Panc1 (cell line): ENCODE data around the gene DNAH7. TPM values are rescaled to one million over a fixed set of nuclear protein-coding genes. Genes with fewer than 3 reads are reported as not detected.

Experiments
- ATAC-seq: fragments of 200-7000 bp; cut with Tn5 transposase; 2 replicates; pipeline ENCODE4 v1.9.1; 2020; ENCODE audit warnings: mild to moderate bottlenecking, moderate library complexity
- BruUV-seq: library from RNA; stranded (reverse); fragments of 400-500 nt; replicated peaks from 2 replicates; lab custom pipeline; 2021; lab: Mats Ljungman, UMichigan
- CTCF ChIA-PET: fragments of 300-600 bp; sonication (Branson Sonifier 250); formaldehyde crosslinking; loops from one replicate; lab custom pipeline; 2022; ENCODE audit warnings: antibody characterized with exemption; lab: Charles Lee
- POLR2A ChIA-PET: fragments of 300-600 bp; sonication (Branson Sonifier 250); formaldehyde crosslinking; loops from one replicate; lab custom pipeline; 2022; ENCODE audit warnings: antibody characterized with exemption; lab: Charles Lee
- DNase-seq: peaks from one replicate; pipeline ENCODE4 v3.0.0-alpha.2; 2010; ENCODE audit warnings: low read depth, low spot score
- H3K27ac ChIP-seq: 2 replicates; pipeline ENCODE4 v1.5.1; 2011; ENCODE audit warnings: mild to moderate bottlenecking, low read length, inconsistent platforms
- H3K27me3 ChIP-seq: fragments of 200-500 bp; sonication (Bioruptor generic); 2 replicates; pipeline ENCODE4 v1.6.0; 2014; ENCODE audit warnings: low read length, inconsistent platforms; ENCODE audit not compliant: control insufficient read depth, insufficient read depth
- H3K36me3 ChIP-seq: fragments of 200-500 bp; sonication (Bioruptor generic); 2 replicates; pipeline ENCODE4 v1.5.1; 2014; ENCODE audit warnings: inconsistent platforms, mild to moderate bottlenecking, low read length, moderate library complexity; ENCODE audit not compliant: control insufficient read depth, insufficient read depth
- H3K4me1 ChIP-seq: 2 replicates; pipeline ENCODE4 v1.5.1; 2011; ENCODE audit warnings: inconsistent platforms, mild to moderate bottlenecking, low read length, moderate library complexity; ENCODE audit not compliant: control insufficient read depth, insufficient read depth
- H3K4me3 ChIP-seq, 2 experiments: 2 replicates each; pipeline ENCODE4 v1.5.1; 2011 to 2012; ENCODE audit warnings: low read depth in 2 of 2, low read length in 2 of 2, mild to moderate bottlenecking in 2 of 2, inconsistent platforms in 1 of 2, moderate library complexity in 1 of 2
- H3K9me3 ChIP-seq: fragments of 200-500 bp; sonication (Bioruptor generic); 2 replicates; pipeline ENCODE4 v1.5.1; 2014; ENCODE audit warnings: low read depth, mild to moderate bottlenecking, inconsistent platforms, low read length, moderate library complexity; ENCODE audit not compliant: control insufficient read depth, insufficient read depth
- CTCF ChIP-seq: fragments of 450-650 bp; IDR thresholded peaks from 2 replicates; pipeline ENCODE4 v1.5.1; 2017; ENCODE audit warnings: mild to moderate bottlenecking
- POLR2AphosphoS5 ChIP-seq: IDR thresholded peaks from 2 replicates; pipeline ENCODE4 v1.6.1; 2012; ENCODE audit warnings: mild to moderate bottlenecking, low read depth, low read length, moderate library complexity
- SIN3A ChIP-seq: IDR thresholded peaks from 2 replicates; pipeline ENCODE4 v1.6.1; 2012; ENCODE audit warnings: low read depth, mild to moderate bottlenecking, low read length, moderate library complexity, borderline replicate concordance; ENCODE audit not compliant: insufficient read depth
- TCF7L2 ChIP-seq: IDR thresholded peaks from 2 replicates; pipeline ENCODE4 v1.6.1; 2011; ENCODE audit warnings: mild to moderate bottlenecking, low read depth, low read length, inconsistent platforms
- in situ Hi-C: cut with HindIII; loops from 2 replicates; pipeline ENCODE4 v1.10.0; 2016; ENCODE audit warnings: low sequenced_read_pairs, low pct_unique_long_range_greater_than_20kb
- intact Hi-C: fragments of 100-400 bp; cut with micrococcal nuclease; formaldehyde crosslinking; loops from one replicate; pipeline ENCODE4 v1.10.0; 2022; ENCODE audit not compliant: unreplicated experiment
- total RNA-seq: library from RNA; stranded (reverse); gene quantifications from one replicate; pipeline ENCODE4 v1.2.1, GENCODE V29; 2021; ENCODE audit not compliant: unreplicated experiment
- TF ChIP-seq, protein P1 (sequence below), 2 experiments: IDR thresholded peaks; 2 replicates each; pipeline ENCODE4 v1.6.1; 2011 to 2012; ENCODE audit warnings: low read depth in 2 of 2, control low read depth in 1 of 2, low read length in 1 of 2, mild to moderate bottlenecking in 1 of 2, moderate library complexity in 1 of 2; ENCODE audit not compliant: insufficient read depth in 1 of 2

DNAH7 gene
- total RNA-seq, 1 experiment from 2014 or later = 0.98 TPM

- CTCF ChIA-PET = no interaction called here
- H3K27ac ChIP-seq = no peak overlapping the region
- POLR2A ChIA-PET = no interaction called here
- intact Hi-C loops = no loop called here
- H3K36me3 ChIP-seq = no peaks in the 10 kb centered on the region
- no peak for TF ChIP-seq TCF7L2
- TF ChIP-seq, protein P1, sequence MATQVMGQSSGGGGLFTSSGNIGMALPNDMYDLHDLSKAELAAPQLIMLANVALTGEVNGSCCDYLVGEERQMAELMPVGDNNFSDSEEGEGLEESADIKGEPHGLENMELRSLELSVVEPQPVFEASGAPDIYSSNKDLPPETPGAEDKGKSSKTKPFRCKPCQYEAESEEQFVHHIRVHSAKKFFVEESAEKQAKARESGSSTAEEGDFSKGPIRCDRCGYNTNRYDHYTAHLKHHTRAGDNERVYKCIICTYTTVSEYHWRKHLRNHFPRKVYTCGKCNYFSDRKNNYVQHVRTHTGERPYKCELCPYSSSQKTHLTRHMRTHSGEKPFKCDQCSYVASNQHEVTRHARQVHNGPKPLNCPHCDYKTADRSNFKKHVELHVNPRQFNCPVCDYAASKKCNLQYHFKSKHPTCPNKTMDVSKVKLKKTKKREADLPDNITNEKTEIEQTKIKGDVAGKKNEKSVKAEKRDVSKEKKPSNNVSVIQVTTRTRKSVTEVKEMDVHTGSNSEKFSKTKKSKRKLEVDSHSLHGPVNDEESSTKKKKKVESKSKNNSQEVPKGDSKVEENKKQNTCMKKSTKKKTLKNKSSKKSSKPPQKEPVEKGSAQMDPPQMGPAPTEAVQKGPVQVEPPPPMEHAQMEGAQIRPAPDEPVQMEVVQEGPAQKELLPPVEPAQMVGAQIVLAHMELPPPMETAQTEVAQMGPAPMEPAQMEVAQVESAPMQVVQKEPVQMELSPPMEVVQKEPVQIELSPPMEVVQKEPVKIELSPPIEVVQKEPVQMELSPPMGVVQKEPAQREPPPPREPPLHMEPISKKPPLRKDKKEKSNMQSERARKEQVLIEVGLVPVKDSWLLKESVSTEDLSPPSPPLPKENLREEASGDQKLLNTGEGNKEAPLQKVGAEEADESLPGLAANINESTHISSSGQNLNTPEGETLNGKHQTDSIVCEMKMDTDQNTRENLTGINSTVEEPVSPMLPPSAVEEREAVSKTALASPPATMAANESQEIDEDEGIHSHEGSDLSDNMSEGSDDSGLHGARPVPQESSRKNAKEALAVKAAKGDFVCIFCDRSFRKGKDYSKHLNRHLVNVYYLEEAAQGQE (IDR thresholded peaks at IDR 0.05; ENCODE audit: insufficient read depth in 1 of 2, low read depth in 2 of 2, low read length in 1 of 2) = no peak
- TF ChIP-seq POLR2AphosphoS5 = no peak
- no peak for TF ChIP-seq SIN3A
- no peak for TF ChIP-seq CTCF
- DNase-seq = no peak
- no peaks in the 10 kb centered on the region for H3K27me3 ChIP-seq
- BruUV-seq = no TSS peak
- no peak overlapping the region for H3K4me3 ChIP-seq
- peaks cover 8% of the 10 kb centered on the region; the same call in 1 of the 2 replicates for H3K9me3 ChIP-seq
- H3K4me1 ChIP-seq = no peaks in the 10 kb centered on the region
- no peak for ATAC-seq
- in situ Hi-C loops = no loop called here
These were observed 197.3 kb downstream of the DNAH7 start for GRCh38 chr2:195871326-195871725.

DNA sequence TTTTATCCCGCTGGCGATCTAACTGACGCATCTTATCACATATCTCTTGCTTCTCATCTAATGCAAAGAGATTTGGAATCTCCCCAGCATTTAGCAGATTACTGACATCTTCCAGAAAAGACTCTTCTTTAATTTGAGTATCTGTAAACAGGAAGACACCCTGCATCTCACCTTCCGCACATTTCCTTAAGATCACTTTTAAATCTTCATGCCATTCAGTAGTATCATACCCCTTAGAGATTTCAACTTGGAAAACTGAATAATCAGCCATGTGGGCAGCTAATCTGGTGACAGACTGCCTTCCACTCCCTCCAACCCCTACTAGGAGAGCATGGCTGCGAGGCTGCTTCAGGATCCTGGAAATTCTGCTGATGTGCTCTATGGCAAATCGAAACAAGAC lies 204.3 kb downstream of the DNAH7 start:
- ATAC-seq (no peak), DNase-seq (no peak)
- in situ Hi-C loops (no loop called here), intact Hi-C loops (no loop called here)
- TF ChIP-seq TCF7L2 (no peak), SIN3A (no peak), POLR2AphosphoS5 (no peak), CTCF (no peak)
- TF ChIP-seq, protein P1 (IDR thresholded peaks at IDR 0.05; ENCODE audit: insufficient read depth in 1 of 2, low read depth in 2 of 2, low read length in 1 of 2) = no peak
- Histone ChIP-seq H3K4me3 (no peak overlapping the region), H3K27ac (no peak overlapping the region), H3K9me3 (no peaks in the 10 kb centered on the region), H3K4me1 (no peaks in the 10 kb centered on the region), H3K27me3 (no peaks in the 10 kb centered on the region), H3K36me3 (no peaks in the 10 kb centered on the region; the same call in 1 of the 2 replicates)
- ChIA-PET CTCF (no interaction called here), POLR2A (no interaction called here)
- no TSS peak for BruUV-seq
